Measurements from ENCODE around the gene ISL2.

- TF ChIP-seq CTCF (IDR thresholded peaks at IDR 0.05) (no peak), POLR2AphosphoS5 (IDR thresholded peaks at IDR 0.05; ENCODE audit: low read depth, low read length) (no peak)
Measured at GRCh38 chr15:76347482-76348055, 11.0 kb downstream of the ISL2 start.

All from Panc1 (cell line).